Mesenchymal stem cell (in vitro differentiated cells and primary cell): ENCODE measurements around the gene SERBP1.

Source experiments
- DNase-seq: peaks from one replicate; pipeline ENCODE4 v3.0.0-alpha.2; 2013
- H2AFZ ChIP-seq: one replicate; pipeline ENCODE4 v1.6.1; 2013; ENCODE audit warnings: low read depth, mild to moderate bottlenecking, control low read depth, inconsistent platforms, low read length, moderate library complexity
- H2AK5ac ChIP-seq: 2 replicates; pipeline ENCODE4 v1.6.1; 2013; ENCODE audit warnings: low read length, moderate library complexity, mild to moderate bottlenecking, inconsistent platforms; ENCODE audit not compliant: severe bottlenecking
- H2BK120ac ChIP-seq: one replicate; pipeline ENCODE4 v1.6.1; 2013; ENCODE audit warnings: low read depth, mild to moderate bottlenecking, inconsistent platforms, low read length, moderate library complexity
- H2BK12ac ChIP-seq, 2 experiments: one replicate each; pipeline ENCODE4 v1.6.1; 2013; ENCODE audit warnings: inconsistent platforms in 2 of 2, low read length in 2 of 2, mild to moderate bottlenecking in 2 of 2, moderate library complexity in 2 of 2, control low read depth in 1 of 2
- H2BK15ac ChIP-seq: one replicate; pipeline ENCODE4 v1.6.1; 2013; ENCODE audit warnings: mild to moderate bottlenecking, low read depth, inconsistent platforms; ENCODE audit not compliant: poor library complexity, severe bottlenecking
- H2BK5ac ChIP-seq: 2 replicates; pipeline ENCODE4 v1.6.1; 2013; ENCODE audit warnings: low read depth, mild to moderate bottlenecking, low read length, control low read depth, inconsistent platforms; ENCODE audit not compliant: poor library complexity, severe bottlenecking
- H3K14ac ChIP-seq, 2 experiments: one replicate each; pipeline ENCODE4 v1.6.1; 2013; ENCODE audit warnings: inconsistent platforms in 2 of 2, low read length in 2 of 2, control low read depth in 1 of 2, mild to moderate bottlenecking in 1 of 2, moderate library complexity in 1 of 2
- H3K18ac ChIP-seq, 2 experiments: one replicate each; pipeline ENCODE4 v1.6.1; 2013; ENCODE audit warnings: inconsistent platforms in 2 of 2, low read length in 2 of 2, control low read depth in 1 of 2, low read depth in 1 of 2, mild to moderate bottlenecking in 1 of 2
- H3K23ac ChIP-seq, 2 experiments: one replicate each; pipeline ENCODE4 v1.6.1; 2013; ENCODE audit warnings: inconsistent platforms in 2 of 2, low read length in 2 of 2, mild to moderate bottlenecking in 2 of 2, moderate library complexity in 2 of 2, control low read depth in 1 of 2
- H3K27ac ChIP-seq: 2 replicates; pipeline ENCODE4 v1.5.1; 2013; ENCODE audit warnings: mild to moderate bottlenecking, moderate library complexity, low read length, control low read depth, inconsistent platforms; ENCODE audit not compliant: poor library complexity, severe bottlenecking
- H3K27me3 ChIP-seq, 2 experiments: 2 replicates each; pipeline versions ENCODE4 v1.6.1 to v1.7.0; 2013; ENCODE audit warnings: low read length in 2 of 2, mild to moderate bottlenecking in 2 of 2, moderate library complexity in 2 of 2, control low read depth in 1 of 2, inconsistent platforms in 1 of 2; ENCODE audit not compliant: control insufficient read depth in 1 of 2, insufficient read depth in 1 of 2
- H3K36me3 ChIP-seq, 2 experiments: 2 replicates each; pipeline versions ENCODE4 v1.6.1 to v1.7.0; 2013; ENCODE audit warnings: low read length in 2 of 2, control low read depth in 1 of 2, inconsistent platforms in 1 of 2, low read depth in 1 of 2, mild to moderate bottlenecking in 1 of 2; ENCODE audit not compliant: insufficient read depth in 2 of 2, control insufficient read depth in 1 of 2
- H3K4ac ChIP-seq, 2 experiments: one replicate each; pipeline ENCODE4 v1.6.1; 2013; ENCODE audit warnings: inconsistent platforms in 2 of 2, low read length in 2 of 2, mild to moderate bottlenecking in 2 of 2, moderate library complexity in 2 of 2, control low read depth in 1 of 2, low read depth in 1 of 2
- H3K4me1 ChIP-seq: 2 replicates; pipeline ENCODE4 v1.6.1; 2013; ENCODE audit warnings: low read depth, low read length, control low read depth; ENCODE audit not compliant: control insufficient read depth, insufficient read depth
- H3K4me2 ChIP-seq: 2 replicates; pipeline ENCODE4 v1.6.1; 2013; ENCODE audit warnings: low read length, mild to moderate bottlenecking, inconsistent platforms; ENCODE audit not compliant: poor library complexity, severe bottlenecking
- H3K4me3 ChIP-seq, 2 experiments: 2 replicates each; pipeline versions ENCODE4 v1.5.1 to v1.7.0; 2013; ENCODE audit warnings: low read length in 2 of 2, mild to moderate bottlenecking in 2 of 2, control low read depth in 1 of 2, low read depth in 1 of 2; ENCODE audit not compliant: insufficient read depth in 1 of 2
- H3K79me1 ChIP-seq: replicated peaks from 2 replicates; pipeline ENCODE4 v1.6.1; 2013; ENCODE audit warnings: mild to moderate bottlenecking, control low read depth, low read length, inconsistent platforms; ENCODE audit not compliant: poor library complexity, severe bottlenecking
- H3K9ac ChIP-seq: 2 replicates; pipeline ENCODE4 v1.7.0; 2013; ENCODE audit warnings: mild to moderate bottlenecking, low read length, moderate library complexity
- H3K9me3 ChIP-seq: 2 replicates; pipeline ENCODE4 v1.7.0; 2013; ENCODE audit warnings: mild to moderate bottlenecking, low read length; ENCODE audit not compliant: control insufficient read depth
- H4K8ac ChIP-seq: one replicate; pipeline ENCODE4 v1.6.1; 2013; ENCODE audit warnings: inconsistent platforms, mild to moderate bottlenecking, low read length, moderate library complexity
- H4K91ac ChIP-seq: one replicate; pipeline ENCODE4 v1.6.1; 2013; ENCODE audit warnings: mild to moderate bottlenecking, low read length, inconsistent platforms
- WGBS: methylation state at CpG from one replicate; pipeline ENCODE4 v1.1.7; 2013; ENCODE audit warnings: mixed read lengths; 5-methylcytosine and 5-hydroxymethylcytosine counted together

The SERBP1 gene

DNA sequence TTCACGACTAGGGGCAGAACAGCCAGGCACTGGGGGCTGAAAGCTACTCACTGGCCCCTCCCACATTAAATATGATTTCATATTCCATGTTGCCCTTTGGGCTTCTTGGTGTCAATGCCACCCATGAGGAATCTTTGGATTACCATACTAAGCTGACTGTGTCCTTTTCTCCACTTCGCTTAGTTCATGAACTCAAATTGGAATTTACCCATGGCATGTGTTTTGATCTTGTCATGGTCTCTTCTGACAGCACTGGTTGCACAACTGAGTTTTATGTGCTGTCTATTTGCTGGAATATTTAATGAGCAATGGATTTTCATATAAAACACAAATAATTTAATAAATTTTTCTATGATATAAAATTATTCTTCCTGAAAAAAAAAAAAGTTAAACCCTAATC, 59.2 kb downstream of the SERBP1 start:
- H3K27me3 ChIP-seq, result no peaks in the 10 kb centered on the region
- no peak overlapping the region for H2BK15ac ChIP-seq
- no peak for DNase-seq
- H3K9me3 ChIP-seq, result no peaks in the 10 kb centered on the region
- no peak overlapping the region for H3K4ac ChIP-seq
- H3K4me2 ChIP-seq, result no peak overlapping the region
- H3K23ac ChIP-seq, result no peak overlapping the region
- no peak overlapping the region for H2BK5ac ChIP-seq
- no peak overlapping the region for H3K27ac ChIP-seq
- H3K36me3 ChIP-seq, result no peaks in the 10 kb centered on the region
- H3K9ac ChIP-seq, result no peak overlapping the region
- no peak overlapping the region for H3K4me3 ChIP-seq
- H2AFZ ChIP-seq, result no peak overlapping the region
- H3K18ac ChIP-seq, result no peak overlapping the region
- no peak overlapping the region for H2AK5ac ChIP-seq
- no peaks in the 10 kb centered on the region for H3K79me1 ChIP-seq
- H4K91ac ChIP-seq, result no peak overlapping the region
- H2BK120ac ChIP-seq, result no peak overlapping the region
- H2BK12ac ChIP-seq, result no peak overlapping the region
- no peak overlapping the region for H3K14ac ChIP-seq
- 98% methylated on average over 2 of the region's 2 CpGs for WGBS
- no peaks in the 10 kb centered on the region for H3K4me1 ChIP-seq
- H4K8ac ChIP-seq, result no peak overlapping the region

- H3K4me2 ChIP-seq, result no peak overlapping the region
- H3K27ac ChIP-seq, result no peak overlapping the region
- H2AFZ ChIP-seq, result no peak overlapping the region
- H3K4me3 ChIP-seq, result no peak overlapping the region
- H3K27me3 ChIP-seq, result no peaks in the 10 kb centered on the region
- no CpG with 5 or more reads among the region's 1 CpG for WGBS
- no peak overlapping the region for H2BK5ac ChIP-seq
- H4K91ac ChIP-seq, result no peak overlapping the region
- H2BK15ac ChIP-seq, result no peak overlapping the region
- H3K14ac ChIP-seq, result no peak overlapping the region
- no peak overlapping the region for H3K23ac ChIP-seq
- no peak overlapping the region for H3K9ac ChIP-seq
- H2AK5ac ChIP-seq, result no peak overlapping the region
- no peak overlapping the region for H2BK120ac ChIP-seq
- no peaks in the 10 kb centered on the region for H3K4me1 ChIP-seq
- H3K79me1 ChIP-seq, result no peaks in the 10 kb centered on the region
- no peak for DNase-seq
- H3K4ac ChIP-seq, result no peak overlapping the region
- no peak overlapping the region for H4K8ac ChIP-seq
- no peaks in the 10 kb centered on the region for H3K36me3 ChIP-seq
- no peak overlapping the region for H2BK12ac ChIP-seq
- no peak overlapping the region for H3K18ac ChIP-seq
- H3K9me3 ChIP-seq, result no peaks in the 10 kb centered on the region
Observed at GRCh38 chr1:67368046-67368514, 62.1 kb downstream of the SERBP1 start.

DNA sequence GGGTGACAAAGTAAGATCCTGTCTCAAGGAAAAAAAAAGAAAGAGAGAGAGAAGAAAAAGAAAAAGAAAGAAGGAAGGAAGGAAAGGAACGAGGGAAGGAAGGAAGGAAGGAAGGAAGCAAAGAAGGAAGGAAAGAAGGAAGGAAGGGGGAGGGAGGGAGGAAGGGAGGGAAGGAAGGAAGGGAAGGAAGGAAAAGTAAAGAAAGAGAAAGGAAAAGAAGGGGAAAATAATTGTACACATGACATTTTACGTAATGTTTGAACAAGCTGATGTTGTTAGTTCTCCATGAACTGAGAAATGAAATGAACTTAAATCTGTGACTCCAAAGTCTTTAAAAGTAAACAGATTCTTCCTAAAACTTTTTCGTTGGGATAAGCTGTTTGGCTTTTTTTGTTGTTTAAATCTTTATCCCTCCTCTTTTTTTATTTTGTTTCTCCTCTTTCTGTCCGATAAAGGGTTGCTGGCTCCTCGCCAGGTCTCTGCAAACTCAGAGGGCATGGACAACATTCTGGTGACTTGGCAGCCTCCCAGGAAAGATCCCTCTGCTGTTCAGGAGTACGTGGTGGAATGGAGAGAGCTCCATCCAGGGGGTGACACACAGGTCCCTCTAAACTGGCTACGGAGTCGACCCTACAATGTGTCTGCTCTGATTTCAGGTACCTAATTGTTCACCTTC, 62.7 kb downstream of the SERBP1 start:
- Histone ChIP-seq H3K4me2 (no peak overlapping the region), H3K4ac (no peak overlapping the region), H2BK12ac (no peak overlapping the region), H4K8ac (no peak overlapping the region), H3K27me3 (no peaks in the 10 kb centered on the region), H2AK5ac (no peak overlapping the region), H3K36me3 (no peaks in the 10 kb centered on the region), H3K14ac (no peak overlapping the region), H3K9ac (no peak overlapping the region), H3K79me1 (no peaks in the 10 kb centered on the region), H3K4me3 (no peak overlapping the region), H3K18ac (no peak overlapping the region), H3K27ac (no peak overlapping the region), H2BK15ac (no peak overlapping the region), H3K23ac (no peak overlapping the region), H3K4me1 (no peaks in the 10 kb centered on the region), H2AFZ (no peak overlapping the region), H2BK5ac (no peak overlapping the region), H4K91ac (no peak overlapping the region), H3K9me3 (no peaks in the 10 kb centered on the region), H2BK120ac (no peak overlapping the region)
- DNase-seq, result peak; percentile 17
- WGBS, result 83% methylated on average over 7 of the region's 8 CpGs

GRCh38 chr1:67361641-67362040, 68.6 kb downstream of the SERBP1 start:
- H3K27me3 ChIP-seq, result no peaks in the 10 kb centered on the region
- no peak overlapping the region for H2BK120ac ChIP-seq
- H3K4me1 ChIP-seq, result no peaks in the 10 kb centered on the region
- H3K9me3 ChIP-seq, result no peaks in the 10 kb centered on the region
- 98% methylated on average over 5 of the region's 5 CpGs for WGBS
- no peak overlapping the region for H3K4me2 ChIP-seq
- H2BK5ac ChIP-seq, result no peak overlapping the region
- no peak overlapping the region for H2BK15ac ChIP-seq
- DNase-seq, result no peak
- H3K4me3 ChIP-seq, result no peak overlapping the region
- H3K36me3 ChIP-seq, result no peaks in the 10 kb centered on the region
- H3K14ac ChIP-seq, result no peak overlapping the region
- H2AFZ ChIP-seq, result no peak overlapping the region
- no peak overlapping the region for H3K18ac ChIP-seq
- no peak overlapping the region for H3K23ac ChIP-seq
- H3K4ac ChIP-seq, result no peak overlapping the region
- no peak overlapping the region for H3K9ac ChIP-seq
- H3K79me1 ChIP-seq, result no peaks in the 10 kb centered on the region
- no peak overlapping the region for H2AK5ac ChIP-seq
- no peak overlapping the region for H4K91ac ChIP-seq
- H2BK12ac ChIP-seq, result no peak overlapping the region
- H4K8ac ChIP-seq, result no peak overlapping the region
- H3K27ac ChIP-seq, result no peak overlapping the region
